Neural crest cell (in vitro differentiated cells): ENCODE results near the gene FMNL2. TPM values are rescaled to one million over a fixed set of nuclear protein-coding genes. Genes with fewer than 3 reads are reported as not detected.

ENCODE experiments used
- DNase-seq: peaks from one replicate; pipeline ENCODE4 v3.0.0; 2021; ENCODE audit warnings: low read depth, mixed read lengths, low spot score
- H3K27ac Mint-ChIP-seq: one replicate; pipeline ENCODE4 v1.8.0; 2021; ENCODE audit warnings: mild to moderate bottlenecking, mixed read lengths; ENCODE audit not compliant: unreplicated experiment
- H3K27me3 Mint-ChIP-seq: 2 replicates; pipeline ENCODE4 v1.8.0; 2021; ENCODE audit warnings: low read depth, mild to moderate bottlenecking, mixed read lengths
- H3K36me3 Mint-ChIP-seq: 2 replicates; pipeline ENCODE4 v1.8.0; 2021; ENCODE audit warnings: low read depth, mild to moderate bottlenecking, mixed read lengths
- H3K4me1 Mint-ChIP-seq: 2 replicates; pipeline ENCODE4 v1.8.0; 2021; ENCODE audit warnings: mixed read lengths
- H3K4me3 Mint-ChIP-seq: one replicate; pipeline ENCODE4 v1.8.0; 2021; ENCODE audit warnings: mild to moderate bottlenecking, mixed read lengths
- H3K9me3 Mint-ChIP-seq: 2 replicates; pipeline ENCODE4 v1.8.0; 2021; ENCODE audit warnings: mixed read lengths
- CTCF ChIP-seq: fragments of 200-600 bp; sonication (generic); conservative IDR thresholded peaks from 2 replicates; pipeline ENCODE4 v1.5.0; 2021; ENCODE audit warnings: antibody characterized with exemption, mild to moderate bottlenecking
- total RNA-seq: library from RNA; stranded (reverse); gene quantifications from 2 replicates; pipeline ENCODE4 v1.2.1, GENCODE V29; 2021

FMNL2 gene
- total RNA-seq, 1 donor from 2014 or later, result 54.9 TPM

- Mint-ChIP-seq H3K9me3 (peaks cover 3% of the 10 kb centered on the region), H3K4me3 (no peak overlapping the region), H3K27ac (no peak overlapping the region), H3K36me3 (peaks cover 3% of the 10 kb centered on the region), H3K27me3 (no peaks in the 10 kb centered on the region), H3K4me1 (peaks cover 69% of the 10 kb centered on the region)
- TF ChIP-seq CTCF, result no peak
- no peak for DNase-seq
These were observed 161.4 kb downstream of the FMNL2 start for GRCh38 chr2:152496371-152496770.

GRCh38 chr2:152497481-152498052 is 162.6 kb downstream of the FMNL2 start:
- peaks cover 5% of the 10 kb centered on the region for H3K36me3 Mint-ChIP-seq
- H3K4me1 Mint-ChIP-seq, result peaks cover 61% of the 10 kb centered on the region
- peaks cover 3% of the 10 kb centered on the region for H3K9me3 Mint-ChIP-seq
- no peak overlapping the region for H3K4me3 Mint-ChIP-seq
- no peak for TF ChIP-seq CTCF
- DNase-seq, result no peak
- no peaks in the 10 kb centered on the region for H3K27me3 Mint-ChIP-seq
- no peak overlapping the region for H3K27ac Mint-ChIP-seq

GRCh38 chr2:152499331-152499816 is 164.4 kb downstream of the FMNL2 start:
- Mint-ChIP-seq H3K4me1 (peaks cover 55% of the 10 kb centered on the region), H3K27ac (peak overlapping the region; percentile 92), H3K9me3 (peaks cover 9% of the 10 kb centered on the region), H3K27me3 (no peaks in the 10 kb centered on the region), H3K36me3 (peaks cover 13% of the 10 kb centered on the region), H3K4me3 (no peak overlapping the region)
- no peak for DNase-seq
- no peak for TF ChIP-seq CTCF

GRCh38 chr2:152499896-152500735 is 165.1 kb downstream of the FMNL2 start:
- Mint-ChIP-seq H3K4me1 (peaks cover 55% of the 10 kb centered on the region), H3K27ac (no peak overlapping the region), H3K27me3 (no peaks in the 10 kb centered on the region), H3K36me3 (peaks cover 13% of the 10 kb centered on the region), H3K4me3 (no peak overlapping the region), H3K9me3 (peaks cover 9% of the 10 kb centered on the region)
- no peak for DNase-seq
- no peak for TF ChIP-seq CTCF

GRCh38 chr2:152500772-152501171 is 165.8 kb downstream of the FMNL2 start:
- H3K9me3 Mint-ChIP-seq, result peaks cover 9% of the 10 kb centered on the region
- H3K27me3 Mint-ChIP-seq, result no peaks in the 10 kb centered on the region
- peaks cover 13% of the 10 kb centered on the region for H3K36me3 Mint-ChIP-seq
- no peak for TF ChIP-seq CTCF
- no peak for DNase-seq
- no peak overlapping the region for H3K27ac Mint-ChIP-seq
- peaks cover 57% of the 10 kb centered on the region for H3K4me1 Mint-ChIP-seq
- no peak overlapping the region for H3K4me3 Mint-ChIP-seq
